ENCODE data around the gene AMER3.

- TF ChIP-seq EZH2 (IDR thresholded peaks at IDR 0.05; ENCODE audit: low read length, missing control alignments), result no peak
- TF ChIP-seq CTCF (conservative IDR thresholded peaks at IDR 0.05 in 1 of 2, IDR thresholded peaks at IDR 0.05 in 1 of 2; ENCODE audit: low read depth in 1 of 2, low read length in 2 of 2), result no peak
Measured at GRCh38 chr2:130765464-130765863, 10.1 kb downstream of the AMER3 start.

Measured in fibroblast of lung (primary cell).